Islet precursor cell (in vitro differentiated cells): ENCODE measurements around the gene FNDC5.

Experiments
- DNase-seq: peaks from one replicate; pipeline ENCODE4 v3.0.0-alpha.2; 2018

Gene FNDC5

DNA sequence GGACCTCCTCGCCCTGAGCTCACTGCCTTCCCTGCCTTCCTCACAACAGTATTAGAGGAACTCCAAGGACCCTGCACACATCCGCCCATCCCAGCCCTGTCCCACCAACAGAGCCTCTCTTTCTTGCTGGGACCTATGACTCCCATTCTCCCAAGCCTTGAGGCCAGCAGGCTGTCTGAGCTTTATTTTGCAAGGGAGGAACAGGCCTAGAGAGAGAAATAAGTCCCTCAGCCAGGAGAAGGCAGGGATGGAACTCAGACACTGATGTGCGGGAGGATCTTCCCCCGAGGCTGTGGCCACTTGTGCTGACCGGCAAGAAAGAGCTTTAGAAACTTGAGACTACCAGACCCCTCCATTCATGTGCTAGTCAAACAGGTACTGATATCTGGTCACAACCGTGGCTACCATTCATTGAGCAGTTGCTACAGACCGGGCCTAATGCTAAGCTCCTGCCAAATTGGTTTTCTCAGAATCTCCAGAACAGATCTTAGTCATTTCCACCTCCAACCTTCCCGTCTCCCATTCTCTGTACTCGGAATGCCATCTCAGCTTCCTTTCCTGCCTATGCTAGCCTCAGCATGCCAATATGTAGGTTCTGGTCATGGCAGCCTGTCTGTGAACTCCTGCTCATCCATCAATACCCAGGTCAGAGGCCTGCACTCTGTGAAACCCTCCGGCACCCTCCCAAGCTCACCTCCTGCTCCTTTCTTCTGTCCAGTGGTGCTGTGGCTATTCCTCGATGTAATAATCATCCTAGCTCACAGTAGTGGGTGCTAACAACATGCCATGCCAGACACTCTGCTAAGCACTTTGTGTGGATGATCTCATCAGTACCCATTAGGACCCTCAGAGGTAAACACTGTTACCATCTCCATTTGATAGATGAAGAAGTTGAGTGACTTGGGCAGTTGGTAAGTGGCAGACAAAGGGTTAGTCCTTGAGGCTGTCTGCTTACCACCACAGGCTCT lies 26.7 kb upstream of the FNDC5 start:
- DNase-seq, result peak; percentile 73

DNA sequence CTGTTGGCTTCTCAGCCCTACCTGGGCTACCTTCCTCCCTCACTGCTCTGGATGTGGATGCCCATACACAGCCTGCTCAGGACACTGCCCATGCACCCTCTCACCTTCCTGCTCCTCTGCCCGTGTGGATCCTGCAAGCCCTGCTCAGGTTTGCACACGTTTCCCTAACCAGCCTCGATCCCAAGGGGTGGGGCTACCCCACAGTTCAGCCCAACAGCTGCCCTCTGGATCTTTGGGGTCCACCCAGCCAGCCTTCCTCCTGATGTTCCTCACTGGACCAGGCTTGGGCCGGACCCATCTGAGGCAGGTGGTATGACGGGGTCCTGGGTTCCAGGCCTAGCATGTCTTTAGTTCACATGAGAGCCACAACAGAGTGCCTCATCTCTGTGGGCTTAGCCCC lies 25.7 kb upstream of the FNDC5 start:
- peak; percentile 48 for DNase-seq

DNA sequence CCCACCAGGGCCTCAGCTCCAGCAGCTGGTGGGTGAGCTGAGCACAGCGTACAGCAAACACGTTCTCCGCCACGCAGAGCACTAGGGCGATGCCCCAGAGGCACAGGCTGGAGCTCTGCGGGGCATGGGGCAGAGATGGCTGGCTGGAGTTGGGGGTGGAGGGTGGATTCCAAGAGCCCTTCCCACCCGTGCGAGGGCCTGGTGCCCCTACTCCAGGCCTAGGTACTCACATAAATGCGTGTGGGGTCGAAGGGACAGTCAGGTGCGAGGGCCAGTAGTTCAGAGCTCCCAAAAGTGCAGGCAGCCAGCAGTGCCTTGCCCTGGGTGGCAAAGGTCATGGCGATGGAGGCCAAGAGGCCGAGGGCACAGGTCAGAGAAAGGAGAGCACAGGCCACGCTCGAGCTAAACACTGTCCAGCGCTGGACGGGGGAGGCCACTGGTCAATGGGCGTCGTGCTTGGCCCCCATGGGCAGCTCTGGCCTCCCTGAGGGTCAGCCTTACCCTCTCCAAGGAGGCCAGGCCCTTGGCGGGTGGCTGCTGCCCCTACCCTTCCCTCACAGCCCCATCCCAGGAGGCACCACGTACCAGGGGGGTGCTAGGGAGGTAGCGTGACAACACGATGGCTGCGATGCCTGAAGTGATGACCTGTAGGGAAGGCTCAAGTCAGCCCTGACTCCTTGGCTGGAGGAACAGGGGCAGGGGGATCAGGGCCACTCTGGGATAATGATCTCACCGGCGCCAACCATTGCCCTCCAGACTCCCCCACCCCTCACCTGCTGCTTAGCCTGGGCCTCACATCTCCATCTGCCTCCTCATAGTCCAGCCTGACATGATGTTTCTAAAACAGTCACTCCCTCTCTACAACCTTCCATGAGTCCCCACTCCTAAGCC lies 24.9 kb upstream of the FNDC5 start:
- DNase-seq, result peak; percentile 50

DNA sequence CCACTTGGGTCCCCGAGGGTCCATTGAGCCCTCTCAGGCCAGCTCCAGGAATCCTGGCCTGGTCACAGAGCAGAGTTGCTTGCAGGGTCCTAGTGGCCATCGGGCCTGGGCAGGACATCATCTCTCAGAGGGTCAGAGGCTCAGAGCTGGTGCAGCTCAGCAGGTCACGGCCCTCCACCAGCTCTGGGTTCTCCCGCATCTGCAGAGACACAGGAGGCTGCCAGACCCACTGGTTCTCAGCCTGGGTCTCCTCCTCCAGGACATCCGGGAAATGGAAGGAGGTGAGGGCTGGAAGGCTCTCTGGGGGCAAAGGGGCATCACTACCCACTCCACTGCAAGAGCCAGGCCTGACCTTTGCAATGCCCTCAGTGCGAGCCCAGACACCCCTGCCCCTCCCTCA lies 24.0 kb upstream of the FNDC5 start:
- peak; percentile 55 for DNase-seq

DNA sequence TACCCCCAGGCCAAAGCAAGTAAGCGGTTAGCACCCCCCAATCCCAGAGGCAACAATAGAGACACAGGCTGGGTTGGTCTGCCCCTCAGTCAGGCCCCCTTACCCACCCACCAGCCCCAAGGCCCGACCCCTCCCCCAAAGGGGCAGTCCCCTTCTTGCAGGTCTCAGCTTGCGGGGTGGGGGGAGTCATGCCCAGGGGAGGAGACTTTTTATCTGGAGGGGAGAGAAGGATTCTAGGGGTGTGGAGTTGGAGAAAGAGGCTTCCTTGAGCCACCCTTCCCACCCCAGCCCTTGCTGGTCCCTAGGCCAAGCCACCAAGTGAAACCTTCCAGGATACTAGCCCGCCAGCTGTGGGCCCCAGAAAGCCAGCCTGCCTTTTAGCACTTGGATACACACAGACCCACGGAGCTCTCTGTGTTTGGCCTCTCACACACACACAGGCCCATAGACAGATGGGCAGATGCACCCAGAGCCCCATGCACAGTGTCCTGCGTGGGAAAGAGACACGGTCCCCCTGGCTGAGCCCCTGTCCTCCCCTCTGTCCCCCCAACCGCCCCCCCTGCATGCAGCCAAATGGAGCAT lies 23.4 kb upstream of the FNDC5 start:
- DNase-seq, result peak; percentile 55

DNA sequence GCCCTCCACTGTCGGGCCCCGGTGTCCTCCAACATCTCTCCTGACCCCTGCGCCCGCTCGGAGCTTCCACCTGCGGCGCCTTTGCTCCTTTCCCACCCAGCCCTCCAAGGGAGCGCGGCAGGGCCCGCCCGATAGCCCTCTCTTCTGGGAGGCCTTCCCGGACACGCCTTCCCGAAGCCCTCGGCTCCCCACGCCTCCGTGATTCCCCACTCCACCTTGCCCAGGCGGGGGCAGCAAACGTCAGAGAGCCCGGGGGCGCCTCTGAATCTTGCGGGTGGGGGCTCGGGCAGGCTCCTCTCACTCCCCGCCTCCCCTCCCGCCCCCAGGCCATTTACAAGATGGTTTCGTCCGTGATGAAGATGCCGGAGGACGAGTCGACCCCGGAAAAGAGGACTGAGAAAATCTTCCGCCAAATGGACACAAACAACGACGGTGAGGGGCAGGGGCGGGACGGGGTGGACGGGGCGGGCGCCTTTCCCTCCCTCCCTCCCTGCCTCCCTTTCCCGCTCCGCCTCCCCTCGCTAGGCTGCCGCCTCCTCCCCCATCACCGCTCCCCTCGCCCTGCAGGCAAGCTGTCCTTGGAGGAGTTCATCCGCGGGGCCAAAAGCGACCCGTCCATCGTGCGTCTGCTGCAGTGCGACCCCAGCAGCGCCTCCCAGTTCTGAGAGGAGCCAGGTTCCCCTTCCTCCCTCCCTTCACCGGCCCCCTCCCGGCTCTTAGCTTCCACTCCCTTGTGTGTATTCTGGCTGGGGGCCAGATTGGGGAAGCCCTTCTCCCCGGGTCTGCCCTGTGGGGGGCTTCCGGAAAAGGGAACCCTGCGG lies 22.7 kb upstream of the FNDC5 start:
- DNase-seq, result peak; percentile 84

DNA sequence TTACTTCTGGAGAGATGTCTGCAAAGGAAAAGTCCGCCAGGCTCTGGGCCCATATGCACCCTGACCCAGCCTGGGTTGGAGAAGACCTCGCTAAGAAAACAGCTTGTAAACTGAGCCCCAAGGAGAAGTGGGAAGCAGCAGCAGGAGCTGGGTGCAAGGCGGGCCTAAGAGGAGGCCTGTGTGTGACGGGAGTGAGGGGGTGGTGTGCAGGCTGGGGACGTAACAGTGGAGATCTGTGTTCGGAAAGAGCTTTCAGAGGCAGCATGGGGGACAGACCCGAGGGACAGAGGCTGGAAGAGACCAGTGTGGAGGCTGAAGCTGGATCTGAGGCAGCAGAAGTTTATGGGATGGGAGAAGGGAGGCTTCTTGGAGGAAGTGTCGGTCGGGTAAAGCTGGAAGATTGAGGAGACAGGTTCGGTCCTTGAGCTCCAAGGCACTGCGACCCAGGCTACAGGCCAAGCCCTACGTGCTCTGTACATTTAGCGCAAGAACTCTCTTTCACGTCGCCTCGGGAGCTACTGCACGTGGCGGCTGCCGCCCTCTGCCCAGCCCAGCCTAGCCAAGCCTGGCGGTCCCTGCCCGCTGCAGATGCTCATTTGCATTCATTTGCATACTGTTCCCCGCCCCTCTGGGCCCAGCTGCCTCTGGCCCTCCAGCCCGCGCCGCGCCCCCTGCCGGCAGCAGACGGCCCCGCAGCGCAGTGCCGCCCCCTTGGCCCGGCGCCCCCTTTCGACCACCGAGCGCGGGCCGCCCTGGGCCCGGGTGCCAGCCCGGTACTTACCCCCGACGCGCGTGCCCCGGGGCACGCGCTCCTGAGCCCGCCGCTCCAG lies 21.9 kb upstream of the FNDC5 start:
- peak; percentile 68 for DNase-seq

DNA sequence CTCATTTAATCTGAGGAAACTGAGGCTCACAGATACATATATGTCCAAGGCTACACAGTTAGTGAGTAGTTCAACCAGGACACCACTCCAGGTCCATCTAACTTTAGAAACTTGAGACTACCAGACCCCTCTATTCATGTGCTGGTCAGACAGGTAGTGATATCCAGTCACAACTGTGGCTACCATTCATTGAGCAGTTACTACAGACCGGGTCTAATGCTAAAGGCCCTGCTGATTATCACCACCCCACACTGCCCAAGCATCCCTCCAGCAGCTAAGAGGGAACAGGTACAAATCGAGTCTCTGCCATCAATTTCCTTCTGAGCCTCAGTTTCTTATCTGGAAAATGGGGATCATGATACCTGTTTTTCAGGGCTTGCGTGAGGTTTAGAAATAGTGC lies 20.9 kb upstream of the FNDC5 start:
- no peak for DNase-seq

DNA sequence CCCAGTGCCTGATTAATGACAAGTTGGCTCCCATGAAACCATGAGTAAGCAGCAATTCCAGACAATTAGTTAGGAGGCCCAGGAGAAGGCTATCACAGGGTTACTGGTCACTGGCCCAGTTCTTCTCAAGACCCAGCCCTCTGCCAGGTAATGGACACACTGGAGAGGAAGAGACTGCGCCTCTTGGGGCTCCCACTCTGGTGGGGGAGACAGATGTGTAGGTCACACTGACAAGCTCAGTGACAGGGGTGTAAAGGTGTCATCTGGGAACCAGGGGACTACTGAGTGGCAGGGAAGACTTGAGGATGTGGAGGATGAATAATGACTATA lies 20.5 kb upstream of the FNDC5 start:
- DNase-seq, result no peak

DNA sequence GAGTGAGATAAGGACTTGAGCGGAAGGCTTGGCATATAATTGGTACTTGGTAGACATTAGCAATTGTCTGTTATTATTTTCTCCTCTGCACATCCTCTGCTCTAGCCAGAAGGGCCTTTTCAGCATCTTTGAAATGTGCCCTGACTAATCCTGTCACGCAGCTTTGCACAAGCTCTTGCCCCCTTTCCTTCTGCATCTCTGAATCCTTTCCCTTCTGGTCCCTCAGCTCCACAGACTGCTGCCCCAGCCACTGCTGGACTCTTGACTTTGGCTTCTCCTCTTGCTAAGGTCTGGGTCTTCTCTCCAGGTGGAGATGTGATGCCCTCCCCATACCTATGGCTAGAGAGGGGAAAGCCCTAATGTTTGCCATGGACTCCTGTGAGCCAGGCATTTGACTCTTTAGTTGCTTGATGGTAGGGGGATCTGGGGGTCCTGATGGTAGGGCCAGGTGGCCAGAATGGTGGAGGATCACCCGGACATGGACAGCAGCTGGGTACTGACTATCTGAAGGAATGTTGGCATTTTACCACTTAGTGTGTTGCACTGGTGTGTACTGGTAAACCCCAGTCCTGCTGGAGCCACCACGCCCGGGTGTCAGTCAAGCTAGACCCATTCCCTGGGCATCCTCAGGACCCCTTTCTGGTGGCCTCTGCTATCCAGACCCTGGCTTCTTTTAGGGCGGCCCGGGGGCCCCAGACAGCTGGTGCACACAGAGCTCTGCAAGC lies 20.0 kb upstream of the FNDC5 start:
- DNase-seq, result no peak

DNA sequence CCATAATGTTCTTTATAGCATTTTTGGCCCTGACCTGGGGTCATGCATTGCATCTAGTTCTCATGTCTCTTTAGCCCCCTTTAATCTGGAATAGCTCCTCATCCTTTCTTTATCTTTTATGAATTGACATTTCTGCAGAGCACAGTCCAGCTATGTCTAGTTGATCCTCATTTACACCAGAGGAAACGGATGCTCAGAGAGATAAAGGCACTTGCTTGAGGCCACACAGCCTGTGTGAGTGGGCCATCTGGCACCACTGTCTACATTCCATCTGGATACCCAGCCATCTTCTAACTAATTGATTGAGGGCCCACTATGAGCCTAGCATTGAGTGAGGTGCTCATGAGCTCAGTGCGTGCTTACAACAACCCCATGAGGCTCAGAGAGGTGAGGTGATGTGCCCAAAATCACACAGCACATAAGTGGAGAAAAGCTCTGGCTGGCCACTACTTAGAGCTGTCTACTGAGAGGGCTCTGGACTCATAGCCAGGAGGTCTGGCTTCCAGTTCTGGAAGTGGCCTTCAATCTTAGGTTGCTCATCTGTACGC lies 19.1 kb upstream of the FNDC5 start:
- DNase-seq, result no peak

DNA sequence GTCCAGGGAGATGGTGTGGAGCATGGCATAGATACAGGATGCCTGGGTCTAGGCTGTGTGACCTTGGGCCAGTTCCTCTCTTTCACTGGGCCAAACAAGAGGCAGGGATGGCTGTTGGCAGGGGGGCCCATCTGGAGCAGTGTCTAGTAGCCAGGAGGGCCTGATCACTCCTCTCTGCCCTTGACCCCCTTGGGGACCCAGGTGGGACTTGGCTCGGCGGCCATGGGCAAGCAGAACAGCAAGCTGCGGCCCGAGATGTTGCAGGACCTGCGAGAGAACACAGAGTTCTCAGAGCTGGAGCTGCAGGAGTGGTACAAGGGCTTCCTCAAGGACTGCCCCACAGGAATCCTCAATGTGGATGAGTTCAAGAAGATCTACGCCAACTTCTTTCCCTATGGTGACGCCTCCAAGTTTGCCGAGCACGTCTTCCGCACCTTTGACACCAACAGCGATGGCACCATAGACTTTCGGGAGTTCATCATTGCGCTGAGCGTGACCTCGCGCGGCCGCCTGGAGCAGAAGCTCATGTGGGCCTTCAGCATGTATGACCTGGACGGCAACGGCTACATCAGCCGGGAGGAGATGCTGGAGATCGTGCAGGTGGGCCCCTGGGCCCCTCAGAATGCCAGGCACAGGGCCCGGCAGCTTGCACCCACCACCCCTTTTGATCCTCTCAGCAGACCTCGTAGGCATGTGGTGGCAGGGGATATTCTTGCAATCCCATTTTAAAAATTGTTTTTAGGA lies 18.1 kb upstream of the FNDC5 start:
- DNase-seq, result no peak

DNA sequence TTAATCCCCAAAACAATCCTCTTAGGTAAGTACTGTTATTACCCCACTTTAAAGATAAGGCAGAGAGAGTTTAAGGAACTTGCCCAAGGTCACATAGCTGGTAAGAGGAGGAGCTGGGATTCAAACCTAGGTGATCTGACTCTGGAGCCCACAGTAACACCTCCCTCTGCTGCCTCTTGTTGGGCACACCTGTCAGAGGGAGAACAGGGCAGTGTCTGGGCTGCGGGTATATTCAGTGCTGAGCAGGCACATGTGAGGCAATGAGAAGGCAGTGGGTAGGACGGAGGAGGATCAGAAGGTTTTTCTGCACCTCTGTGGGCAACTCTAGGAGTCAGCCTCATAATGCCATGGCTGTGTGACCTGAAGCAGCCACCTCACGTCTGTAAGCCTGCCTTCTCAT lies 17.4 kb upstream of the FNDC5 start:
- no peak for DNase-seq

DNA sequence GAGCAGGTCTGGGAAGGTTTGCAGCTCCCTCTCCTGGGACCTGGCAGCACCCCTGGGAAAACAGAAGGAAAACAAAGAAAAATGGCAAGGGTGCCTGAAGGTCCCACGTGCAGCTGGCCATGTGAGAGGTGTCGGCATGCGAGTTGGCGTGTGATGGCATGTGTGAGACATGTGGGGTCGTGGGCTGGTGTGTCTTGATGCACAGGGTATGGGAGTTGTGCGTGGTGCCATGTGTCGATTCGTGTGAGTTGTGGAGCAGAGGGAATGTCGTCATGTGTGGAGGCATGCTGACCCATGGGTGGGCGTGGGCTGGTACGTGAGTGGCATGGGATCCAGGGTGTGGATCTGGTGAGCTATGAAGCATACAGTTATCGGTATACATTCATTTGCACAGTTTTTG lies 16.9 kb upstream of the FNDC5 start:
- no peak for DNase-seq

DNA sequence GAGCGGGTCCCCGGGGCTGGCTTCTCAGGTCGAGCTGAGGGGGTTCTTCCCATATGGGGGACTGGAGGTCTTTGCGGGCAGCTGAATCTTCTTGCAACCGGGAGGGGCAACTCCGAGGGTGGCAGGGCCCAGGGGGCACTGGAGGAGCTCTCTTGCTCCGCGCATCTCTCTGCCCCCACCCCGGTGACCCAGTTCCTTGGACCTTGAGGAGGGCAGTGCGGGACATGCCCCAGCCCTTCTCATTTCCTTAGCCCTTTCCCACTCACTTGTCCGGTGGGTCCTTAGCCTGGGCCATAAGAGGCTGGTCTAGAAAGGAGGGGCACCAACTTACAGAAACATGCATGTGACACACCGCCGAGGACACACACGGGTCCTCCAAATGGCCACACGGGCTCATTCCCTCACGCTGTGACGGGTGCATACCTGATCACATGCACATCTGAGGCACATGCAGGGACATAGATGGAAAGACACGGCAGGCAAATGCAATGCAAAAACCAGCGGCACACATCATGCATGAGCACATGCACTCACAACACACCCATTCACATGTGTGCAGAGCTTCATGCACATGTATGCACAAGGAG lies 16.2 kb upstream of the FNDC5 start:
- no peak for DNase-seq

DNA sequence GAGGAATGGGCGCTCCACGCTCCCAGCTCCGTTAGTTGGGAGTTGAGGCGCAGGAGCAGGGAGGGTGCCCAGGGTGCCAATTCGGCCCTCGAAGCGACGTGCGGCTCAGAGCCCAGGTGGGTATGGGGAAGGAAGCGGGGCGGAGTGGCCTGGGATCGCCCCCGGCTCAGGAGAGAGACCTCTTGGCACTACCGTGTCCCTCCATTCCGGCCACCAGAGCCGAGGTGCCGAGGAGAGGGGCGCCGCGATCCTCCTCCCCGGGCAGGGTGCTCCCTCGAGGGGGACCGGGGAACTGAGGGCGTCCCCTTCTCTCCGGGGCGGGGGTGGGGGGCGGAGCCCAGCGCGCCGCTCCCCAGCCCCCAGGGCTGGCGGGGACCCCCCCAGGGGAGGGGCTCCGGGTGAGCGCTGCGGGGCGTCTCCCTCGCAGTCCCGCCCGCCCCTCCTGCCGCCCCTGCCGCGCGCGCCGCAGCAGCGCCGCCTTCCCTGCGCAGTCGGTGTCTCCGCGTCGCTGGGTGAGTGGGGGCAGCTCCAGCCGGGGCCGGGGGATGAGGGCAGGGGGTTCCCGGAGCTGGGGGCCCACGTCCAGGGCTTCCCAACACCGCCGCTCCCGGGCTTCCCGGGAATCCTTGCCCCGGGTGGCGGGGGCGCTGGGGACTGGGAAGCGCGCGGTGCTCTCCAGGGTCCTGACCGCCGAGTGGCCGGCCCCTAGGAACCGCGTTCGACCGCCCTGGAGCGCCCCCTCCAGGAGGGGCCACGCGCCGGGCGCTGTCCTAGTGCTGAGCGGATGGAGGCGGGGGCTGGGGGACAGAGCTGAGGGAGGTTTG lies 15.5 kb upstream of the FNDC5 start, which contains the start of gene HPCA:
Gene HPCA, plus strand, starts transcription at position 488 of the 824 bp plus-strand sequence. CDS start 2,408 bp downstream, outside the sequence.
- DNase-seq, result peak; percentile 90

DNA sequence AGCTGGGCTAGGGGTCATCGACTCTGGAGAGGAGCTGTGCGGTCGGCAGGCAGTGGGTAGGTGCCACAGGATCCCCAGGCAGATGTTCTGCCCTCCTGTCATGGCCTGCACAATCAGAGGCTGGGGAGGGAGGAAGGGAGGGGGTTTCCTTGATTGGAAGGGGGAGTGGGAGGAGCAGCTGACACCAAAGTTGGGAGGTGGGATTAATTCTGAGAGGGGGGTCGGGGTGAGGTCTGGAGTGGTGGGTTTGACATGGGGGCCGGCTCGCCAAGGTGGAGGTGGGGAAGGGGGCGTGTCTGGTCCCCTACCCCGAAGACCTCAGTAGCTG lies 14.9 kb upstream of the FNDC5 start:
- no peak for DNase-seq

DNA sequence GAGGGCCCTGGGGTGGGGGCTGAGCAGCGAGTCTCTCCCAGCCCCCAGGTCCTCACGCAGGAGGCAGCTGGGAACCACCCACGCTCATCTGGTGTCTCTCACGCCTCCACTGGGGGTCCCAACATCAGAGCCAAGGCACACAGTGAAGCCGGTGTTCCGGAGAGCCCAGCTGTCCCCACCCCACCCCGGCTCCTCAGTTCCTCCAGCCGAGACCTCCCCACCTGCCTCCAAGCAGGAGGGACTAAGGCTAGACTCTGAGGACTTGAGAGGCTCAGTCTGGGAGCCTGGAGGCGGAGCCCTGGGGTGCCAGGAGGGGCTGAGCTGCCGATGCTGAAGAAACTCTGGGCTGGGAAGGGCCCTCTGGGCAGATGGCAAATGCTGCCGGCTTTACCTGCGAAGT lies 14.0 kb upstream of the FNDC5 start:
- no peak for DNase-seq

DNA sequence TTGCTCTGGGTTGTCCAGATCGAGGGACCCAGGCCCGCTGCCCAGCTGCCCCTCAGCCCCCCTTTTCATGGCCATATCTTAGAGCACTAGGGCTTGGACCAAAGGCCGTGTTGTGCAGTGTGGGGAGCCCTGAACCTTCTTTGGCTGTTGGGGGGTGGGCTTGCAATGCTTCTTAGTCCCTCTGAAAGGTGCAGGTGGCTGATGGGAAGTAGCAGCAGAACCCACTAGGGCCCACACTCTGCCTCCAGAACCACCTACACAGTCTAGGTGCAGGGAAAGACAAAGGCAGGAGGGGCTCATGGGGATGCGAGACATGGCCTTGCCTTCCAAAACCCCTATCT lies 13.3 kb upstream of the FNDC5 start:
- no peak for DNase-seq
